Measurements from ENCODE around the gene SLC39A11. TPM values are rescaled to one million over a fixed set of nuclear protein-coding genes. Genes with fewer than 3 reads are reported as not detected.

SLC39A11 gene
- polyA plus RNA-seq, 1 of the 3 experiments (the other 2 are of a cell fraction): 23.5 TPM

GRCh38 chr17:72876413-72876812 lies 216.1 kb downstream of the SLC39A11 start:
- TF ChIP-seq FOXJ3 (CRISPR knock-in tag; IDR thresholded peaks at IDR 0.05): no peak
- no peak for TF ChIP-seq REST (IDR thresholded peaks at IDR 0.05; ENCODE audit: low read depth, low read length)
- no peak for TF ChIP-seq NFIC (IDR thresholded peaks at IDR 0.05; ENCODE audit: borderline replicate concordance)
- Histone ChIP-seq H3K27me3 (ENCODE audit: insufficient read depth) (no peaks in the 10 kb centered on the region), H3K9me2 (no peaks in the 10 kb centered on the region), H3K36me3 (replicated peaks in 1 of 2; ENCODE audit: control insufficient read depth in 1 of 2, insufficient read depth in 2 of 2, low read length in 1 of 2) (peaks cover 0 to 4% of the 10 kb centered on the region in 2 experiments), H3K79me2 (ENCODE audit: insufficient read depth) (no peaks in the 10 kb centered on the region), H2AFZ (ENCODE audit: low read depth) (no peak overlapping the region), H4K20me1 (ENCODE audit: insufficient read depth) (no peaks in the 10 kb centered on the region), H3K9me3 (peaks cover 10% of the 10 kb centered on the region; the same call in 1 of the 2 replicates), H3K4me1 (ENCODE audit: control insufficient read depth in 1 of 2, insufficient read depth in 2 of 2, low read depth in 1 of 2, low read length in 1 of 2) (no peaks in the 10 kb centered on the region; a peak in 1 of 4 replicates), H3K9ac (no peak overlapping the region), H3K27ac (ENCODE audit: low read depth in 2 of 2, low read length in 1 of 2) (no peak overlapping the region), H3F3A (replicated peaks; ENCODE audit: insufficient read depth) (no peaks in the 10 kb centered on the region), H3K4me3 (ENCODE audit: low read depth in 2 of 2, low read length in 1 of 2) (no peak overlapping the region), H3K4me2 (no peak overlapping the region)
- ChIA-PET CTCF (no interaction called here), POLR2A (no interaction called here)
- DNase-seq: no peak
- 82% methylated on average over 1 of the region's 1 CpG for WGBS (ENCODE audit: low lambda C conversion rate)

GRCh38 chr17:72875361-72875760 lies 217.1 kb downstream of the SLC39A11 start:
- Histone ChIP-seq H3K4me1 (ENCODE audit: control insufficient read depth in 1 of 2, insufficient read depth in 2 of 2, low read depth in 1 of 2, low read length in 1 of 2) (peaks cover 0 to 3% of the 10 kb centered on the region in 2 experiments; a peak in 1 of 4 replicates), H3K9ac (no peak overlapping the region), H3K4me3 (ENCODE audit: low read depth in 2 of 2, low read length in 1 of 2) (no peak overlapping the region), H3K27me3 (ENCODE audit: insufficient read depth) (no peaks in the 10 kb centered on the region), H4K20me1 (ENCODE audit: insufficient read depth) (no peaks in the 10 kb centered on the region), H3K79me2 (ENCODE audit: insufficient read depth) (no peaks in the 10 kb centered on the region), H3K27ac (ENCODE audit: low read depth in 2 of 2, low read length in 1 of 2) (no peak overlapping the region), H3K9me3 (peaks cover 9% of the 10 kb centered on the region; the same call in 1 of the 2 replicates), H3K9me2 (no peaks in the 10 kb centered on the region), H3K36me3 (replicated peaks in 1 of 2; ENCODE audit: control insufficient read depth in 1 of 2, insufficient read depth in 2 of 2, low read length in 1 of 2) (peaks cover 0 to 2% of the 10 kb centered on the region in 2 experiments), H3F3A (replicated peaks; ENCODE audit: insufficient read depth) (no peaks in the 10 kb centered on the region), H2AFZ (ENCODE audit: low read depth) (no peak overlapping the region), H3K4me2 (no peak overlapping the region)
- DNase-seq: no peak
- 74% methylated on average over 5 of the region's 5 CpGs for WGBS (ENCODE audit: low lambda C conversion rate)
- no peak for TF ChIP-seq POLR2AphosphoS5 (IDR thresholded peaks at IDR 0.05; ENCODE audit: low read depth, low read length)
- TF ChIP-seq ZBTB33 (IDR thresholded peaks at IDR 0.05; ENCODE audit: borderline replicate concordance, low read depth): no peak
- TF ChIP-seq NFIC (IDR thresholded peaks at IDR 0.05; ENCODE audit: borderline replicate concordance): no peak
- no peak for TF ChIP-seq GATA2 (CRISPR knock-in tag; IDR thresholded peaks at IDR 0.05)
- TF ChIP-seq CHD2 (IDR thresholded peaks at IDR 0.05; ENCODE audit: low read length, partially characterized antibody): no peak
- no peak for TF ChIP-seq TEAD4 (IDR thresholded peaks at IDR 0.05; ENCODE audit: borderline replicate concordance, insufficient read depth)
- no peak for TF ChIP-seq PBX3 (IDR thresholded peaks at IDR 0.05)
- TF ChIP-seq RFX5 (IDR thresholded peaks at IDR 0.05; ENCODE audit: low read length): no peak
- TF ChIP-seq RCOR1 (IDR thresholded peaks at IDR 0.05; ENCODE audit: low read length): no peak
- ChIA-PET POLR2A (no interaction called here), CTCF (interaction anchor here (0.9 to 1.6 kb wide), 3 partner anchors 37 to 149 kb away, joined by 3 to 4 read pairs (median 3); no protein-coding TSS in a partner anchor)
